Measurements from ENCODE around the gene MTMR11.
"Not testable (repeated sequence)": the region's sequence is repeated elsewhere in the genome, so short reads cannot be mapped to it uniquely, and the experiment has no call there.

Gene MTMR11, protein sequence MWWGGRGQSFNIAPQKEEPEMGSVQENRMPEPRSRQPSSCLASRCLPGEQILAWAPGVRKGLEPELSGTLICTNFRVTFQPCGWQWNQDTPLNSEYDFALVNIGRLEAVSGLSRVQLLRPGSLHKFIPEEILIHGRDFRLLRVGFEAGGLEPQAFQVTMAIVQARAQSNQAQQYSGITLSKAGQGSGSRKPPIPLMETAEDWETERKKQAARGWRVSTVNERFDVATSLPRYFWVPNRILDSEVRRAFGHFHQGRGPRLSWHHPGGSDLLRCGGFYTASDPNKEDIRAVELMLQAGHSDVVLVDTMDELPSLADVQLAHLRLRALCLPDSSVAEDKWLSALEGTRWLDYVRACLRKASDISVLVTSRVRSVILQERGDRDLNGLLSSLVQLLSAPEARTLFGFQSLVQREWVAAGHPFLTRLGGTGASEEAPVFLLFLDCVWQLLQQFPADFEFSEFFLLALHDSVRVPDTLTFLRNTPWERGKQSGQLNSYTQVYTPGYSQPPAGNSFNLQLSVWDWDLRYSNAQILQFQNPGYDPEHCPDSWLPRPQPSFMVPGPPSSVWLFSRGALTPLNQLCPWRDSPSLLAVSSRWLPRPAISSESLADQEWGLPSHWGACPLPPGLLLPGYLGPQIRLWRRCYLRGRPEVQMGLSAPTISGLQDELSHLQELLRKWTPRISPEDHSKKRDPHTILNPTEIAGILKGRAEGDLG

DNA sequence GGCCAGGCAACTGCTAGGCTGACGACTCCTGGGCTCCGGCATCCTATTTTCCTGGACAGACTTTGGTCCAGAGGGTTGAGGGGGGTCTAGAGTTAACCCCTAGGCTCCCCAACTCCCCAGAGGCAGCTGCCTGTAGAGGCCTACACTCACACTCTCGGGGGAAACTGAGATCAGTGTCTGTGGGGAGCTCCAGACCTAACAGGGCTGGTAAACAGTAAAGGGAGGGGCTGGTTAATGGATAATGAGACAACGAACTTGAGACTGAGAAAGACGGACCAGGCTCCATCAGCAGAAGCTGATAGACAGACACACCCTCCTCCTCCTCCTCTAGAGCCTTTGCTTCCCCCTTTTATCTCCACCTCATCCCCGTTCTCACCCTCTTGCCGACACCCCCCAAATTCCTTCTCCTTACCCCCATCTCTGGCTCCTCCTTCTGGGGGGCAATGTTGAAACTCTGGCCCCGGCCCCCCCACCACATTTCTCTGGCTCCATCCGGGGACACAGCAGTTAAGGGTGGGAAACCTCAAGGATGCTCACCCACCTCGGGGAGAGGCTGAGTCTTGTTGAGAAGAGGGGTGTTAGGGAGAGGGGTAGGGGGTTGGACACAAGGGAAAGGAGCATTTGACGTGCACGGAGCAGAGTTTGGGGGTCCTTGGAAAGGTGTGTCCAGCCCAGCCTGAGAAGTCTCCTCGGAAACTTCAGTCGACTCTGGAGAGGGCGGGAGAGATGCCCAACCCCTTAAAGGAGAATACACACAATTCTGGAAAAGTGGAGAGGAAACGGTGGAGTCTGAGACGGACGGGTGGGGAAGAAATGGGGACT is at the start of gene MTMR11:
TSS of gene MTMR11 (minus strand) at position 710 of the 822 bp plus-strand sequence. CDS start at position 478, 232 bp downstream.
- in situ Hi-C loops (cut with MboI; ENCODE audit: low sequenced_read_pairs), result loop anchor here (25.0 kb wide), 1 partner anchor 251 kb away; no protein-coding TSS in a partner anchor

DNA sequence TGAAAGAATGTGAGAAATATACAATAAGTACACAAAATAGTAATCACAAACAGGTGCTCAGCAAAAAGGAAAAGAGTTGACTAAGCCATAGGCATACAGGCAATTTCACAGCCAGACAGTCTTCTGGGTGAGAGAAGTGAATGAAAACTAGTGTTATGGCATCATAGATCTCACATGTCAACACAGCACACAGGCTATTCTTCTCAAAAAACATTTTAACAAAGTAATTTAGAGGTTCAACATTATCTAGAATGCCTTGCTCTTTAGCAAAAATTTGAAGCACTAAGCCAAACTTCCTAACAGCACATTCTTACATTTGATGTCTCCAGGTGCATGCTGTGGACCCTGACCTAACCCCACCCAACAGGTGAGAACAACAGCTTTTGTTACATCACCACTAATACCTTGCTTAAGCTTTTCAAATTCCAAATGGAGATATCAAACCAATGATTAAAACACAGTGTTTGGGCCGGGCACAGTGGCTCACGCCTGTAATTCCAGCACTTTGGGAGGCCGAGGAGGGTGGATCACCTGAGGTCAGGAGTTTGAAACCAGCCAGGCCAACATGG is 43.4 kb upstream of the MTMR11 start:
- in situ Hi-C loops (cut with MboI; ENCODE audit: low sequenced_read_pairs), result no loop called here

DNA sequence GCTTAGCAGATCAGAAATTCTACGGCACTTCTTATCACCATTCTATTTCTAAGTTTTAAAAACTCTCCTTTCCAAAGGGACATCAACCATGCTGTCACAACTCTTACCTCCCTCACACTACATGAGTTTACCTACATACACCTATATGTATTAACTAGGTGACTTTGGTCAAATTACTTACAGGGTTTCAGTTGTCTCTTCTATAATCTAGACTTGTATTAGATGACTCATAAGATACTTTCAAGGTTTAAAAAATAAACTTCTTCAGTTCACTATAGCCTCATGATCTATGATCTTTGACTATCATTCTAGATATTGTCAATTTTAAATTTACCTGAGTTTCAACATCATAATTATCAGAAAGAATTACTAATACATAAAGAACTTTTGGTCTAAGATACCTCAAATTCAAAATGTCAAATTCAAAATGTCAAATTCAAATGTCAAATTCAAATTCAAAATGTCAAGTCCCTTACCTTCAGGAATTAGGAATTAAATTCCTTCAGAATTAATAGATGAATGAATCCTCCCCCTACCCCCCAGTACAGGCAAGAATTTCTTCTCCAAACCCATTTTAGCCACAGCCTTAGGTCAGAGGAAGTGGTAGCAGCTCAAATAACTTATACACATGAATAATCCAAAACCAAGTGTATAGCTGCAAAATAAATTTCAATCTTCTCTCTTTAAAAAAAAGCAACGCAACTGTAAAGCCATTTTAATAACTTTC is 42.7 kb upstream of the MTMR11 start:
- in situ Hi-C loops (cut with MboI; ENCODE audit: low sequenced_read_pairs), result no loop called here

DNA sequence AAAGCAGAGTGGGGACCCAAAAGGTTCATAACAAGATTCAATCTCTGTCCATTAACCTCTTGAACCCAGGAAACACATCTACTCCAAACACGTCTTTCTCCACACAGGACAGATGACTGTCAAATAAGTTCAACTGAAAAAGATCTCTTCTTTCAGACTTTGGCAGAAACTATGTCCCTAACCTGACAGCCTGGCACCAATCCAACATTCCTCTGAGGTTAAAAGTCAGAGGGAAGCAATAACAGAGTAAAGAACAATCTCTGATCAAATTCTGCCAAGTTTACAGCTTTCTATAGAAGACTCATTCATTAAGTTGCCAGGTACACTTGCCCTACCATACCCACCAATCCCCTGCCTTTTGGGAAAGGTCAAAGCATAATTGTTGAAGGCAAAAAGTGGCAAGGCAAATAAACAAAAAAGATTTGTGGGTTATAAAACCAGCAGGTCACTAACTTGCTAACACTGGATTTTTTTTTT is 41.9 kb upstream of the MTMR11 start:
- in situ Hi-C loops (cut with MboI; ENCODE audit: low sequenced_read_pairs), result no loop called here

DNA sequence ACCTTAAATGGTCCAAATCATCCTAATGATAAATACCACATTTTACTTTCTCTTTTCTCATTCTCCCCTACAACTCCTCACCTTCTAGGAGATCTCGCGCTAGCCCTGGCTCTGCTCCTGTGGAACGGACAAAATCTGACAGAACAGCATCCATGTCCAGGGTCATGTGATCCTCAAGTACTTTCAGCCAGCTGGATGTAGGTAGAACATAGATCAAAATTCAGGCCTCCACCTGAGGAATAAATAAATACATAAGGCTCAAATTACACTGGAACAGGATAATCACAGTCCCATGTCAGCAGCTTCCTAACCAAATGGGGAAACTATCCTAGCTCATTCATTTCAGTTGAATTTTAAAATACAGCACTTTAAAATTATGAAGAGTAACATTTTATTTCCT is 40.7 kb upstream of the MTMR11 start:
- in situ Hi-C loops (cut with MboI; ENCODE audit: low sequenced_read_pairs), result no loop called here

DNA sequence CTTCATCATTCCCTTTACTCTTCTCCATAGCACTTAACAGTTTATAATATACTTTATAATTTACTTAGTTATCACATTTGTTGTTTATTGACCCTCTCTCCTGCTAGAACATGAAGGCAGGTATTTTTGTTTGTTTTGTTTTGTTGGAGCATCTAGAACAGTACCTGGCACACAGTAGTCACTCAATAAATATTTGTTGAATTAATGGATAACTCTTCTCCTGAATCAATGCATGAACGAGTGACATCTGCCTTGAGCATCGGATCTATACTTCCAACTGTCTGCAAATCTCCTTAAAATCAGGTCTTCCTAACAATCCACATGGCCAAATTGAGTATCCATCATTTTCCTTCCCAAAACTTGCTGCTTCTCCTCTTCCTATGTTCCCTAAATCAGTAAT is 35.9 kb upstream of the MTMR11 start:
- in situ Hi-C loops (cut with MboI; ENCODE audit: low sequenced_read_pairs), result no loop called here

DNA sequence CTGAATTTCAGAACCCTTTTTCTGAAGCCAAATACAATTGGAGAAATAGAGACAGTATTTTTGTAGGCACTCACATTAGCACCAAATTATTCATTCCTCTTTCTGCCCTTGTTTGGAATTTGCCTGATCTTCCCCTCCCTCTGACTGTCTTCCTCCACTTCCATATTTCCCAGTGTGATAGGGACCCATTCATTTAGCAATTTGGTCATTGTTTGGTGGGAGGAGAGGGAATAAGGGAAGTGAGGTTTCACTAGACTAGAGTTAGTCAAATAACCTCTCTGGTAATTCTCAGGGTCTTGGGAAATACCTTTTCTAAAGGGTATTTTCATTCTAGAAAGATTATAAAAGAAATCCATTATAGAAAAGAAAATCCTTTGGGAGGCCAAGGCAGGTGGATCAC is 31.0 kb upstream of the MTMR11 start:
- in situ Hi-C loops (cut with MboI; ENCODE audit: low sequenced_read_pairs), result no loop called here

DNA sequence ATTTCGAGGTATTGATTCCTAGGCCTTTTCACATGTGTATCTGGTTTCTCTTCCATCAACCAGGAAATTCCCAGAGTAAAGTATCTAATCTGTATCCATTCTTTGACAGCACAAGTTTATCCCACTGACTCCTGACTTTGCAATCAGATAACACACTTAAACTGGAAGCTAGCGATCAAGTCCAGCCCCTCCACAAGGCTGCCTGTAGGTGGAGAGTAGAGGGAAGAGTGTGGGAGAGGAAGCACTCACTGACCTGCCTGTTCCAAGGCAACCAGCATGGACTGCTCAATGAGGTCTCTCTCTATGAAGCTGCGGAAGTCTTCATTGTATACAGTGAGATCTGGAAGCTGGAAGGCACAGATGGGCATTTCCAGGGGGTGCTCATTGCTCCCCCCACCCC is 30.4 kb upstream of the MTMR11 start:
- in situ Hi-C loops (cut with MboI; ENCODE audit: low sequenced_read_pairs), result no loop called here

DNA sequence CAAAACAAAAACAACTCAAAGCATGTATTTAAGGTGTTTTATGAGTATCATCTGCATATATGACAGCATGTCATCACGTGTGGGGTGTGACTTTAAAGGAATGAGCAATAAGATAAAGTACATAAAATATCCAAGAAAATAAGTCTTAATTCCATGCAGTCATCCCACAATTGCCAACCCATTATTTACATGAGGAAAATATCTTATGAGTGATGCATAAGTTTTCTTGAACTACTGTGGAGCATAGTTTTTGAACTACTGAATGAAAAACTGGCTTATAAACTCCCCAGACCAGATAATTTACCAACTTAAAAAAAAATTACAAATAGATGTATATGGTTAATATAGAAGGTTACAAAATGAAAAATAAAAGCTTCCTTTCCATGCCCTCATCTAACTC is 29.7 kb upstream of the MTMR11 start:
- in situ Hi-C loops (cut with MboI; ENCODE audit: low sequenced_read_pairs), result no loop called here

DNA sequence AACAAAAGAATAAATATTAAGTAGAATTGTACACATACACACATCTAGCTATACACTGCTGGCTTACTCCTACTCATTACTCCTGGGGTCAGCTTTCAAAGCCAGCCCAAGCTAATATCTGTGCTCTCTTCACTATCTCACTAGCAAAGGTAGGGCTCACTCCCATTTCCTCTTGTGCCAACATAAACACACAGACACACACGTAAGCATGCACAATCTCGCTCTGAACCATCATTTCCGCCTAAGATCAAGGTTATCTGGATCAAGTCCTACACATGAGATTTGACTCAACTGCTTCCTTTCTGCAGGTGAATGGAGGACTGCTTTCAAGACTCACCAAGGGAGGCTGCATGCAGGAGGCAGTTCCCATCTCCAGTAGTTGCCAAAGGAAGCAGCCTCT is 28.8 kb upstream of the MTMR11 start:
- in situ Hi-C loops (cut with MboI; ENCODE audit: low sequenced_read_pairs), result no loop called here

DNA sequence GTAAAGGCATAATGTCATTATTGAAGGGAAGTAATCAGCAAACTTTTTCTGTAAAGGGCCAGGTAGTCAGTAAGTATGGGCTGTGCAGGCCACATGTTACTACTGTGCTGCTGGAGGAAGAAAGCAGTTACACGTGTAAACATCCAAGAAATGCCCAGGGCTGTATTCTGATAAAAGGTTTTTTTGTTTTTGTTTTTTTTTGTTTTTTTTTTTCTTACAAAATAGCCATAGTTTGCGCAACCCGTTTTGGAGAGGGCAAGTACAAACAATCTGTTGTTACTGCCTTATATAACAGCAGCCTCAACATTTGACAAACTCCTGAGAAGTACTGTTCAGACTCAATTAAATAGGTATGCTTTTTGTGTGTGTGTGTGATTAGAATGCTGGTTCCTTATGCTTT is 26.7 kb upstream of the MTMR11 start:
- in situ Hi-C loops (cut with MboI; ENCODE audit: low sequenced_read_pairs), result no loop called here

DNA sequence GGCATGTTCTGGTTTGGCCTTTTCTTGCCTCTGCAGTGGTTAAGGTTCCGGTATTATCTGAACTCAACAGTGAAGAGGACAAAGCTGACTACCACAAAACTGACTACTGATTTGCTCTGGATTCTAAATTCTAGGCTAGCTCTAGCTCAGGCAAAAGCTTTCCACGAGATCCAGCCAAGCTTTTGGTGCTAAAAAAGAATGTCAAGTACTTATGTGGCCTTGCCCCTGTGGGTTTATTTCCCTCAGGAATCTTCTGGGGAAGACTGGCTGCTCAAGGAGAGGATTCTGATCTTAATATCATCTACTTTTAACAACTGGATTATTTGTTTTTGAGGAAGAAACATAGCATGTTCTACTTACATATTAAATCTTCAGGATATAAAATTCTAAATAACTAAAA is 26.1 kb upstream of the MTMR11 start:
- in situ Hi-C loops (cut with MboI; ENCODE audit: low sequenced_read_pairs), result no loop called here

DNA sequence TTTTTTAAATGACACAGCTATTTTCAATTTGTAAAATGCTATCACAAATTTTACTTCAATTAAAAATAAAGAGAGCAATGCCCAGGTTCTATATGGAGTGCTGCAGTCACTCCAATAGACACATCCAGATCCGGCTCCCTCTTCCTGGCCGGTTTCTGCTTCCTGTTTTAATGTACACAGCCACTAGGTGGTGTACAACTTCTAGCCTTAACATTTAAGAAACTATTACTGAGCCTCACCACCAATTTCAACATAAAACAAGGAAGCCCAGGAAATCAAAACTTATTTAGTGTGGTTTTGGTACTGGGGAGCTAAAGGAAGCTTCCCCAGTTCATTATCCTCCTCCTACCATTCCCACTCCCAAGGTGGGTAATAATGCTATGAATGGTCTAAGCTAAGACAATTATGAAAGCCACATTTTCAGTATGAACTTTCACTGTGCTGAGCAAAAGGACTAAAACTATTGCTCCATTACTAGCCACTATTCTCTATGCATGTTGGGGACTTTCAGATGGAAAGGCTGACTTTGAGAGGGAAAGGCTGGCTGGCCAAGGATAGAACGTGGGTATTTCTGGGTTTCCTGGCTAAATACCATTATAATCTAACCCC is 25.5 kb upstream of the MTMR11 start:
- in situ Hi-C loops (cut with MboI; ENCODE audit: low sequenced_read_pairs), result no loop called here

DNA sequence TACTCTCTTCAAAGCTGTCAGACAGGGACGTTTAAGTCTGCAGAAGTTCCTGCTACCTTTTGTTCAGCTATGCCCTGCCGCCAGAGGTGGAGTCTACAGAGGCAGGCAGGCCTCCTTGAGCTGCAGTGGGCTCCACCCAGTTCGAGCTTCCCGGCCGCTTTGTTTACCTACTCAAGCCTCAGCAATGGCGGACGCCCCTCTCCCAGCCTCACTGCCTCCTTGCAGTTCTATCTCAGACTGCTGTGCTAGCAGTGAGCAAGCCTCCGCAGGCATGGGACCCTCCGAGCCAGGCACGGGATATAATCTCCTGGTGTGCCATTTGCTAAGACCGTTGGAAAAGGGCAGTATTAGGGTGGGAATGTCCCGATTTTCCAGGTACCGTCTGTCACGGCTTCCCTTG is 20.9 kb upstream of the MTMR11 start:
- in situ Hi-C loops (cut with MboI; ENCODE audit: low sequenced_read_pairs), result not testable (repeated sequence)

DNA sequence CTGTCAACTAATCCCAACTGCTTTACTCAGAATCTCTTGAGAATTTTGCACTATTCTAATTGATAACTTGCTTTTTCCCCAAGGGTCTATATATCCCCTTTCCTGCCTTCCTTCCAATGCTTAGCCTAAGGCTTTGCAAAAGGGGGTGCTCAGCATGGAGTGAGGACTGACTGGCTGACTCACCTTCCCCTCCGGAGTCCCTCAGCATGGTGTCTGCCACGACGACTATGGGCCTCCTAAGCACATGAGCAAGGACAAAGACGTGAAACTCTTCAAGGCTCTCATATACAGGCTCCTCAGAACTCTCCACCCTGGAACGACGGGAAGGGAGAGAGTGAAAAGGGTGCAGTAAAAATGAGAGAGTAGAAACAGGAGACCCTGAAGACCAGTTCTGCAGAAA is 13.2 kb upstream of the MTMR11 start:
- in situ Hi-C loops (cut with MboI; ENCODE audit: low sequenced_read_pairs), result loop anchor here (25.0 kb wide), 1 partner anchor 237 kb away; no protein-coding TSS in a partner anchor

DNA sequence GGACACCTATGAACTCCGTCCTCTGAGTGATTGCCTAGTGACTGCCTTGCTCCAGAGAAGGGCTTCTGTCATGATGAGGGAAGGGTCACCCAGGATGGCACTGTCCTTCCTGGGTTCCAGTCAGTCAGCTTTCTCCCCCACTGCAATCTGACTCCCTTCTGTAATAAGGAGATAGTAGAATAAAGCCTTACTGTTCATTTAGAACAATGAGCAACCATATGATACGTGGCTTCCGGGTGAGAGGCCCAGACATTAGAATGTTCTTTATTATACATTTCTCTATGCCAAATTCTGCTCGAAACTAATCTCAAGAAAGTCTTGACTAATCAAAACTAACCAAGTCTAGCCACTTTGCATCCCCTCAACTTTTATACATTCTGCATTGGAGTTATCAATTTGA is 8.5 kb upstream of the MTMR11 start:
- in situ Hi-C loops (cut with MboI; ENCODE audit: low sequenced_read_pairs), result loop anchor here (25.0 kb wide), 1 partner anchor 242 kb away; no protein-coding TSS in a partner anchor

DNA sequence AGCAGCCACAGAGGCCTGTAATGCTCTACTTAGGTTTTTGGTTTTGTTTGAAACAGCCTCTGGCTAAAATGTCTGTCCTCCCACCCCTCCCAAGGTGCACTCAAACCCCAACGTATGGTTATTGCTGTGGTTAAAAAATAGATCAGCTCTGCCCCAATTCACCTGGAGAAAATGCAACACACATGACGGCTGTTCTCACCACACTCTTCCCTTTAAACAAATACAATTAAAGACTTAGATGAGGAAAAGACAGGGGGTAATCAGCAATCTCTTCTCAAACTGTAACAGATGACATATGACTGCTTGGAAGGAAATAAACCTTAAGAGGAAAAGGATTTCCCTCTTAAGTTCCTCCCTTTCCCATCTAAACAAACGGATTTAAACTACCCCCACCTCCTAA is 6.2 kb upstream of the MTMR11 start:
- in situ Hi-C loops (cut with MboI; ENCODE audit: low sequenced_read_pairs), result loop anchor here (25.0 kb wide), 1 partner anchor 244 kb away; no protein-coding TSS in a partner anchor

DNA sequence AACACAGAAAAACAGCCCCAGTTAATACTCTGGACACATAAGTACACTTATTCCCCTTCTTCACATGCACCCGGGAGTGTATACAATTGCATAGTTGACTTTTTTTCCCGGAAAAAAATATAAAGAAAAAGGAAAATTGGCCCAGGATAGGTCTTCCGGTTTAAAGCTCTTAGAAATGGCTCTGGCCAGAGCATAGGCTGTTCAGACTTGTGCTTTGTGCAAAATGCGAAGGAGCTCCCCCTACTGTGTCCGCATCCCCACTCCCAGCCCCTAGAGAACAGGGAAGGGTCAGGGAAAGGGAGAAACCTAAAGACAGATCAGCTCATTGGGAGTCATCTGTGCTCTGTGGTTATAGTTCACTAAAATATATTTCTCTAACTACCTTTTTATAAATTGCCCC is 5.5 kb upstream of the MTMR11 start:
- in situ Hi-C loops (cut with MboI; ENCODE audit: low sequenced_read_pairs), result loop anchor here (25.0 kb wide), 1 partner anchor 245 kb away; no protein-coding TSS in a partner anchor

DNA sequence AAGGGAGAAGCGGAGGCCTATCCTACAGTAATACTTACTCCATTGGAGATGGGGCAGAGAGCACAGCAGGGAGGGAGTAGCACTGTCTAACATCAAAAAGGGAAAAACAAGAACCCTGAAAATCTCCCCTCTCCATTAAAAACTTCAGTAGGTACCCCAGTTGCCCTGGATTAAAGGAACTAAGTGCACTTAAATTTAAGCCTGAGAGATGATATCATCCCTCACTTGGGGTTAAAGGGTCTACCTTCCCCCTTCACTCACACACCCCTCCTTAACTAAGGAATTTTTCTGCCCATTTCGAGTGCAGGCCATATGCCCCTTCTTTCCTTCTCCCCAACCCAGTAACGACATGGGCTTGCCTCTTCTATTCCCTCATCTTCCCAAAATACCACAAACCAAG is 3.7 kb upstream of the MTMR11 start:
- in situ Hi-C loops (cut with MboI; ENCODE audit: low sequenced_read_pairs), result loop anchor here (25.0 kb wide), 1 partner anchor 247 kb away; no protein-coding TSS in a partner anchor

DNA sequence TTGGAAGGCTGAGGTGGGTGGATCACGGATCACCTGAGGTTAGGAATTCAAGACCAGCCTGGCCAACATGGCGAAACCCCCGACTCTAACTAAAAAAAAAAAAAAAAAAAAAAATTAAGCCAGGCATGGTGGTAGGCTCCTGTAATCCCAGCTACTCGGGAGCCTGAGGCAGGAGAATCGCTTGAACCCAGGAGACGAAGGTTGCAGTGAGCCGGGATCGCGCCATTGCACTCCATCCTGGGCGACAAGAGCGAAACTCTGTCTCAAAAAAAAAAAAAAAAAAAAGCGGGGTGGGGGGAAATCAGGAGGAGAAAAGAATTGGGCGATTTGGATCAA is 2.0 kb upstream of the MTMR11 start:
- in situ Hi-C loops (cut with MboI; ENCODE audit: low sequenced_read_pairs), result loop anchor here (25.0 kb wide), 1 partner anchor 249 kb away; no protein-coding TSS in a partner anchor

Measured in HL-60/S4 (cell line).